HG02571 (cell line): ENCODE measurements around the gene SMTN.

ENCODE experiments used
- ATAC-seq: cut with Tn5 transposase; IDR thresholded peaks from one replicate; pipeline ENCODE4 v1.9.1; 2021; ENCODE audit warnings: mild to moderate bottlenecking, moderate library complexity; ENCODE audit not compliant: unreplicated experiment

The SMTN gene

GRCh38 chr22:31148953-31149627 is 68.0 kb downstream of the SMTN start:
- no peak for ATAC-seq

- ATAC-seq: no peak
Measured at GRCh38 chr22:31150615-31151014, 69.5 kb downstream of the SMTN start.

GRCh38 chr22:31151872-31152271 is 70.8 kb downstream of the SMTN start:
- ATAC-seq: no peak

- ATAC-seq: no peak
Measured at GRCh38 chr22:31153357-31153756, 72.2 kb downstream of the SMTN start.
